Esophagus muscularis mucosa (tissue), 3 donors: Measurements from ENCODE around the gene MLLT3.

Experiments used
- EP300 ChIP-seq: sonication (generic); formaldehyde crosslinking; IDR thresholded peaks from one replicate; pipeline ENCODE4 v1.6.1; 2017; ENCODE audit warnings: antibody characterized with exemption
- TF ChIP-seq, protein P1 (sequence below), 3 experiments: fragments of 200-600 bp in 2 of 3; fragments of 450-650 bp in 1 of 3; sonication (generic) in 2 of 3; IDR thresholded peaks; one replicate each; pipeline ENCODE4 v1.5.1; 2017 to 2019; ENCODE audit warnings: antibody characterized with exemption in 3 of 3, mild to moderate bottlenecking in 2 of 3, moderate library complexity in 1 of 3

DNA sequence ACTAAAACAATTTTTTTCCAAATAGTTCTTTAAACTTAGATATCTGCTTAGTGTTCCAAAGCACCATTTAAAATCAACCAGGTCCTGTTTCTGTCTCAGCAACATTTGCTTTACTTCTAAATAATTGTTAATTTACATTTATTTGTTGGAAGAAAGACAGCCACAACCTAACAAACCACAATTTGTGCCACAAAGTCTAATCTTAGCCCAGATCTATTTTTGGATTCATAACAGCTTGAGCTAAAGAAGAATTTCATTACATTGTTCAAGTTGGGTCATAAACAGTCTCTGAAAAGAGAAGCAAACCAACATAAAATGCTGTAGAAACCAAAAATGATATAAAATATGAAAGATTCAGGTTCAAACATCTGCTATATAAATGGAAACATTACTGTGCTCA, 24.4 kb downstream of the MLLT3 start:
- TF ChIP-seq, protein P1, sequence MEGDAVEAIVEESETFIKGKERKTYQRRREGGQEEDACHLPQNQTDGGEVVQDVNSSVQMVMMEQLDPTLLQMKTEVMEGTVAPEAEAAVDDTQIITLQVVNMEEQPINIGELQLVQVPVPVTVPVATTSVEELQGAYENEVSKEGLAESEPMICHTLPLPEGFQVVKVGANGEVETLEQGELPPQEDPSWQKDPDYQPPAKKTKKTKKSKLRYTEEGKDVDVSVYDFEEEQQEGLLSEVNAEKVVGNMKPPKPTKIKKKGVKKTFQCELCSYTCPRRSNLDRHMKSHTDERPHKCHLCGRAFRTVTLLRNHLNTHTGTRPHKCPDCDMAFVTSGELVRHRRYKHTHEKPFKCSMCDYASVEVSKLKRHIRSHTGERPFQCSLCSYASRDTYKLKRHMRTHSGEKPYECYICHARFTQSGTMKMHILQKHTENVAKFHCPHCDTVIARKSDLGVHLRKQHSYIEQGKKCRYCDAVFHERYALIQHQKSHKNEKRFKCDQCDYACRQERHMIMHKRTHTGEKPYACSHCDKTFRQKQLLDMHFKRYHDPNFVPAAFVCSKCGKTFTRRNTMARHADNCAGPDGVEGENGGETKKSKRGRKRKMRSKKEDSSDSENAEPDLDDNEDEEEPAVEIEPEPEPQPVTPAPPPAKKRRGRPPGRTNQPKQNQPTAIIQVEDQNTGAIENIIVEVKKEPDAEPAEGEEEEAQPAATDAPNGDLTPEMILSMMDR (IDR thresholded peaks at IDR 0.05), result no peak
- TF ChIP-seq EP300, result no peak
